Measurements from ENCODE around the gene TPM1. TPM values are rescaled to one million over a fixed set of nuclear protein-coding genes. Genes with fewer than 3 reads are reported as not detected.

The TPM1 gene
- total and polyA plus RNA-seq, 4 donors = 118 to 469 (median 192) TPM

DNA sequence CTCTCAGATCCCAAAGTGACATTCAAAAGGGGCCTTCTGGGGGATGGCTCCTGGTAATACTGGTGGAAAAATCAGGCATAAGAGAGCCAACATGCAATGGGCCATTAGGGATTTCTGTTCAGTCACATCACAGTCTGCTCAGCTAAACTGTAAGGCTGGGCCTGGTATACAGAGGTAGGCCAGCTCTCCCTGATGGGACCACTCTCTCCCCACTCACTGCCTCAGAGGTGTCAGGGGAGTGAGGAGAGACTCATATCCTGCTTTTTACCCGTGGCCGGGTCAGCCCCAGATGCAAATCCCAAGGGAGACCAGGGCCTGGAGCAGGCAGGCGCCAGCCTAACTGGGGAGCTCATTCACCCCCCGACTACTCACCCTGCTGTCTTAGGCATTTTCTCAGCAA is 48.1 kb upstream of the TPM1 start:
- TF ChIP-seq, protein P1, sequence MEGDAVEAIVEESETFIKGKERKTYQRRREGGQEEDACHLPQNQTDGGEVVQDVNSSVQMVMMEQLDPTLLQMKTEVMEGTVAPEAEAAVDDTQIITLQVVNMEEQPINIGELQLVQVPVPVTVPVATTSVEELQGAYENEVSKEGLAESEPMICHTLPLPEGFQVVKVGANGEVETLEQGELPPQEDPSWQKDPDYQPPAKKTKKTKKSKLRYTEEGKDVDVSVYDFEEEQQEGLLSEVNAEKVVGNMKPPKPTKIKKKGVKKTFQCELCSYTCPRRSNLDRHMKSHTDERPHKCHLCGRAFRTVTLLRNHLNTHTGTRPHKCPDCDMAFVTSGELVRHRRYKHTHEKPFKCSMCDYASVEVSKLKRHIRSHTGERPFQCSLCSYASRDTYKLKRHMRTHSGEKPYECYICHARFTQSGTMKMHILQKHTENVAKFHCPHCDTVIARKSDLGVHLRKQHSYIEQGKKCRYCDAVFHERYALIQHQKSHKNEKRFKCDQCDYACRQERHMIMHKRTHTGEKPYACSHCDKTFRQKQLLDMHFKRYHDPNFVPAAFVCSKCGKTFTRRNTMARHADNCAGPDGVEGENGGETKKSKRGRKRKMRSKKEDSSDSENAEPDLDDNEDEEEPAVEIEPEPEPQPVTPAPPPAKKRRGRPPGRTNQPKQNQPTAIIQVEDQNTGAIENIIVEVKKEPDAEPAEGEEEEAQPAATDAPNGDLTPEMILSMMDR (IDR thresholded peaks at IDR 0.05; ENCODE audit: control extremely low read depth, extremely low read depth) = no peak
- no peak overlapping the region for H3K27ac ChIP-seq (ENCODE audit: low read depth in 1 of 2, low read length in 1 of 2)
- DNase-seq (peak in 1 of 3 donors; percentile 17), ATAC-seq (ENCODE audit: insufficient read depth, low FRiP score) (no peak)
- H3K4me3 ChIP-seq = no peak overlapping the region
- H3K9ac ChIP-seq (ENCODE audit: insufficient read depth in 1 of 2, low read length in 2 of 2) = no peak overlapping the region
- H3K27me3 ChIP-seq (ENCODE audit: control insufficient read depth in 3 of 3, insufficient read depth in 3 of 3, low read length in 2 of 3) = no peaks in the 10 kb centered on the region
- no peaks in the 10 kb centered on the region for H3K9me3 ChIP-seq (ENCODE audit: control insufficient read depth in 4 of 4, insufficient read depth in 3 of 4, low read length in 3 of 4)
- H3K36me3 ChIP-seq (ENCODE audit: control insufficient read depth in 4 of 4, insufficient read depth in 4 of 4, low read length in 4 of 4) = no peaks in the 10 kb centered on the region
- WGBS, 2 donors = 80 to 85% methylated on average over 4 of the region's 4 CpGs
- H3K4me1 ChIP-seq (ENCODE audit: control insufficient read depth in 5 of 5, insufficient read depth in 5 of 5, low read length in 5 of 5) = peaks cover 0 to 3% (median 0%) of the 10 kb centered on the region in 5 donors

DNA sequence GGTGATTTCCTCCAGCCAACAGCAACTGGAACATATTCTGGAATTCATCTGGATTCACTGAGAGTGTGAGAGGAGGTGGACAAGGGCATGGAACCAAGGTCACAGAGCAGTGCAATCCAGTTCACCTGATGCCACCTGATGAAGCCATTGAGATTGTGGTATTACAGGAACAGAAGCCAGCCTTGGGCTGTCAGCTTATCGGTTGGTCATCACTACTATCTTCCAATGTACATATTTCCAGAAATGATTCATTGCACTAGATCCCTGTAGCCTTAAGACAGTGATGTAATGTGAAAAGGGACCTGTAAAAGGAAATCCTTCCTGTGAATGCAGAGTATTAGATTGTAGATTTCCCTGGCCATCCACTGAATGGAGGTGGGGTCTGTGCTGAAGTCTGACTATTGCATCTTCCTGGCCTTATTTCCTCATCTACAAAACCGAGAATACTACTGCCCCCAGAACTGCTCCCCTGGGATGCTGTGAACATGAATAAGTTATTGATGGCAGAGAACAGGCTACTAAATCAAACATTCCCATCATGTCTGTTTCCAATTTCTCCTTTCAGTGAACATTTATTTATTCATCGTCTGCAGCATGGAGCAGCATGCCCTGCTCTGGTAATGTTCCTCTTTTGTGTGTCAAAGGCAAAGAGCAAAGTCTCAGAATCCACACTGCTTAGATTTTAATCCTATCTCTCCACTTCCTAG is 47.4 kb upstream of the TPM1 start:
- no peaks in the 10 kb centered on the region for H3K9me3 ChIP-seq (ENCODE audit: control insufficient read depth in 4 of 4, insufficient read depth in 3 of 4, low read length in 3 of 4)
- H3K4me3 ChIP-seq = no peak overlapping the region
- TF ChIP-seq, protein P1 (IDR thresholded peaks at IDR 0.05; ENCODE audit: control extremely low read depth, extremely low read depth) = no peak
- WGBS, 2 donors = 84 to 91% methylated on average over 3 of the region's 3 CpGs
- ATAC-seq (ENCODE audit: insufficient read depth, low FRiP score) (no peak), DNase-seq (no peak)
- H3K27ac ChIP-seq (ENCODE audit: low read depth in 1 of 2, low read length in 1 of 2) = no peak overlapping the region
- no peak overlapping the region for H3K9ac ChIP-seq (ENCODE audit: insufficient read depth in 1 of 2, low read length in 2 of 2)
- peaks cover 0 to 7% (median 0%) of the 10 kb centered on the region in 5 donors for H3K4me1 ChIP-seq (ENCODE audit: control insufficient read depth in 5 of 5, insufficient read depth in 5 of 5, low read length in 5 of 5)
- no peaks in the 10 kb centered on the region for H3K27me3 ChIP-seq (ENCODE audit: control insufficient read depth in 3 of 3, insufficient read depth in 3 of 3, low read length in 2 of 3)
- no peaks in the 10 kb centered on the region for H3K36me3 ChIP-seq (ENCODE audit: control insufficient read depth in 4 of 4, insufficient read depth in 4 of 4, low read length in 4 of 4)

DNA sequence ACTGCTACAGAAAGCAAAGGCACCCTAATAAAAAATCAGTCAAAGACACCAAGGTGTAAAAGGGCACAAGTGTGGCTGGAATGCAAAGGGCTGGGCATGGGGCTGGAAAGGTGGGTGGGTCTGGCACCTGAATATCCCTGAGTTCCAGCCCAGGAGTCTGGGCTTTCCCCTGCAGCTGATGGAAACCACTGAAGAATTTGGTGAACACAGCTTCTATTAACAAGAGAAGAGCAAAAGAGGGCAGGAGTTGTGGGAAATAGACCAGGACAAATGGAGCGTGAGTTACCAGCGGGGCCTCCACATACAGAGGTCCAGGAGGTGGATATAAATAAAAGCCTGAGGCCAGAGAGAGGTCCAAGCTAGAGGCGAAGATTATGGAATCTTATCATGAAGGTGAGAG is 45.1 kb upstream of the TPM1 start:
- H3K4me3 ChIP-seq = no peak overlapping the region
- H3K9me3 ChIP-seq (ENCODE audit: control insufficient read depth in 4 of 4, insufficient read depth in 3 of 4, low read length in 3 of 4) = no peaks in the 10 kb centered on the region
- ATAC-seq (ENCODE audit: insufficient read depth, low FRiP score) (no peak), DNase-seq (no peak)
- H3K27me3 ChIP-seq (ENCODE audit: control insufficient read depth in 3 of 3, insufficient read depth in 3 of 3, low read length in 2 of 3) = no peaks in the 10 kb centered on the region
- WGBS, 2 donors = 97 to 99% methylated on average over 3 of the region's 3 CpGs
- H3K36me3 ChIP-seq (ENCODE audit: control insufficient read depth in 4 of 4, insufficient read depth in 4 of 4, low read length in 4 of 4) = no peaks in the 10 kb centered on the region
- no peak overlapping the region for H3K27ac ChIP-seq (ENCODE audit: low read depth in 1 of 2, low read length in 1 of 2)
- no peak overlapping the region for H3K9ac ChIP-seq (ENCODE audit: insufficient read depth in 1 of 2, low read length in 2 of 2)
- peaks cover 0 to 7% (median 0%) of the 10 kb centered on the region in 5 donors for H3K4me1 ChIP-seq (ENCODE audit: control insufficient read depth in 5 of 5, insufficient read depth in 5 of 5, low read length in 5 of 5)
- TF ChIP-seq, protein P1 (IDR thresholded peaks at IDR 0.05; ENCODE audit: control extremely low read depth, extremely low read depth) = no peak

Data from lung (tissue), 12 donors.